Middle frontal gyrus (tissue), 1 donor: Measurements from ENCODE around the gene TMEM94.
"Not testable (repeated sequence)": the region's sequence is repeated elsewhere in the genome, so short reads cannot be mapped to it uniquely, and the experiment has no call there.

Source experiments
- DNase-seq: peaks from one replicate; pipeline ENCODE4 v3.0.0-alpha.2; 2015; ENCODE audit warnings: low spot score; ENCODE audit errors: extremely low spot score

TMEM94 gene

GRCh38 chr17:75509528-75510258, 53.3 kb downstream of the TMEM94 start:
- no peak for DNase-seq

- no peak for DNase-seq
These were observed 54.8 kb downstream of the TMEM94 start for GRCh38 chr17:75511270-75511609.

GRCh38 chr17:75511610-75512575, 55.5 kb downstream of the TMEM94 start:
- no peak for DNase-seq

GRCh38 chr17:75512926-75513640, 56.6 kb downstream of the TMEM94 start:
- no peak for DNase-seq

- no peak for DNase-seq
These were observed 57.2 kb downstream of the TMEM94 start for GRCh38 chr17:75513641-75514000.

- DNase-seq: no peak
These were observed 58.0 kb downstream of the TMEM94 start for GRCh38 chr17:75514299-75514918.

- no peak for DNase-seq
These were observed 58.6 kb downstream of the TMEM94 start for GRCh38 chr17:75514919-75515495.

GRCh38 chr17:75515496-75516254, 59.2 kb downstream of the TMEM94 start, which contains the start of gene CASKIN2:
Gene CASKIN2 (minus strand): TSS chr17:75515537. CDS start chr17:75513804, 1,733 bp downstream.
- DNase-seq: peak; percentile 85

- DNase-seq: peak; percentile 75
These were observed 59.8 kb downstream of the TMEM94 start, which contains the start of gene TSEN54 for GRCh38 chr17:75516255-75516618. Gene TSEN54 (plus strand): TSS chr17:75516528. CDS start chr17:75516561, 33 bp downstream.

GRCh38 chr17:75516619-75517296, 60.3 kb downstream of the TMEM94 start:
- DNase-seq: no peak

GRCh38 chr17:75517297-75517865, 60.9 kb downstream of the TMEM94 start:
- no peak for DNase-seq

GRCh38 chr17:75518201-75518600, 61.8 kb downstream of the TMEM94 start:
- no peak for DNase-seq

GRCh38 chr17:75518983-75519537, 62.6 kb downstream of the TMEM94 start:
- DNase-seq: no peak

GRCh38 chr17:75520413-75520812, 64.0 kb downstream of the TMEM94 start:
- not testable (repeated sequence) for DNase-seq

- DNase-seq: no peak
These were observed 64.9 kb downstream of the TMEM94 start for GRCh38 chr17:75521290-75521689.

GRCh38 chr17:75521951-75522727, 65.7 kb downstream of the TMEM94 start:
- no peak for DNase-seq

- no peak for DNase-seq
These were observed 67.2 kb downstream of the TMEM94 start for GRCh38 chr17:75523647-75524046.
